Endothelial cell (in vitro differentiated cells): ENCODE measurements around the gene NIPAL4. TPM values are rescaled to one million over a fixed set of nuclear protein-coding genes. Genes with fewer than 3 reads are reported as not detected.

Experiments
- DNase-seq: peaks from one replicate; pipeline ENCODE4 v3.0.0; 2021; ENCODE audit warnings: low spot score
- H3K27ac Mint-ChIP-seq: one replicate; pipeline ENCODE4 v1.8.0; 2021; ENCODE audit warnings: mixed read lengths, inconsistent platforms; ENCODE audit not compliant: unreplicated experiment
- H3K27me3 Mint-ChIP-seq: one replicate; pipeline ENCODE4 v1.8.0; 2021; ENCODE audit warnings: mild to moderate bottlenecking, moderate library complexity, mixed read lengths, inconsistent platforms; ENCODE audit not compliant: unreplicated experiment
- H3K36me3 Mint-ChIP-seq: one replicate; pipeline ENCODE4 v1.8.0; 2021; ENCODE audit warnings: mild to moderate bottlenecking, low read depth, mixed read lengths, inconsistent platforms; ENCODE audit not compliant: unreplicated experiment
- H3K4me1 Mint-ChIP-seq: one replicate; pipeline ENCODE4 v1.8.0; 2021; ENCODE audit warnings: mild to moderate bottlenecking, mixed read lengths, inconsistent platforms; ENCODE audit not compliant: unreplicated experiment
- H3K4me3 Mint-ChIP-seq: one replicate; pipeline ENCODE4 v1.8.0; 2021; ENCODE audit warnings: mild to moderate bottlenecking, mixed read lengths, inconsistent platforms; ENCODE audit not compliant: unreplicated experiment
- H3K9me3 Mint-ChIP-seq: one replicate; pipeline ENCODE4 v1.8.0; 2021; ENCODE audit warnings: mixed read lengths, inconsistent platforms; ENCODE audit not compliant: unreplicated experiment
- total RNA-seq: library from RNA; stranded (reverse); fragmentation: NEBNext Ultra II Directional; extraction: Animal tissue kit (Norgen Biotek cat#: 25700); gene quantifications from one replicate; pipeline ENCODE4 v1.2.1, GENCODE V29; 2021; ENCODE audit not compliant: unreplicated experiment
- TF ChIP-seq, protein P1 (sequence below): fragments of 200-600 bp; sonication (generic); IDR thresholded peaks from one replicate; pipeline ENCODE4 v1.5.0; 2021; ENCODE audit warnings: antibody characterized with exemption; ENCODE audit not compliant: unreplicated experiment

Gene NIPAL4
- total RNA-seq, 1 donor from 2014 or later = not detected

- H3K27me3 Mint-ChIP-seq = peaks cover 2% of the 10 kb centered on the region
- no peak for DNase-seq
- no peak overlapping the region for H3K4me3 Mint-ChIP-seq
- no peak overlapping the region for H3K27ac Mint-ChIP-seq
- TF ChIP-seq, protein P1, sequence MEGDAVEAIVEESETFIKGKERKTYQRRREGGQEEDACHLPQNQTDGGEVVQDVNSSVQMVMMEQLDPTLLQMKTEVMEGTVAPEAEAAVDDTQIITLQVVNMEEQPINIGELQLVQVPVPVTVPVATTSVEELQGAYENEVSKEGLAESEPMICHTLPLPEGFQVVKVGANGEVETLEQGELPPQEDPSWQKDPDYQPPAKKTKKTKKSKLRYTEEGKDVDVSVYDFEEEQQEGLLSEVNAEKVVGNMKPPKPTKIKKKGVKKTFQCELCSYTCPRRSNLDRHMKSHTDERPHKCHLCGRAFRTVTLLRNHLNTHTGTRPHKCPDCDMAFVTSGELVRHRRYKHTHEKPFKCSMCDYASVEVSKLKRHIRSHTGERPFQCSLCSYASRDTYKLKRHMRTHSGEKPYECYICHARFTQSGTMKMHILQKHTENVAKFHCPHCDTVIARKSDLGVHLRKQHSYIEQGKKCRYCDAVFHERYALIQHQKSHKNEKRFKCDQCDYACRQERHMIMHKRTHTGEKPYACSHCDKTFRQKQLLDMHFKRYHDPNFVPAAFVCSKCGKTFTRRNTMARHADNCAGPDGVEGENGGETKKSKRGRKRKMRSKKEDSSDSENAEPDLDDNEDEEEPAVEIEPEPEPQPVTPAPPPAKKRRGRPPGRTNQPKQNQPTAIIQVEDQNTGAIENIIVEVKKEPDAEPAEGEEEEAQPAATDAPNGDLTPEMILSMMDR = no peak
- H3K36me3 Mint-ChIP-seq = no peaks in the 10 kb centered on the region
- H3K9me3 Mint-ChIP-seq = no peaks in the 10 kb centered on the region
- peaks cover 3% of the 10 kb centered on the region for H3K4me1 Mint-ChIP-seq
These were observed 10.8 kb upstream of the NIPAL4 start for GRCh38 chr5:157449011-157449723.

DNA sequence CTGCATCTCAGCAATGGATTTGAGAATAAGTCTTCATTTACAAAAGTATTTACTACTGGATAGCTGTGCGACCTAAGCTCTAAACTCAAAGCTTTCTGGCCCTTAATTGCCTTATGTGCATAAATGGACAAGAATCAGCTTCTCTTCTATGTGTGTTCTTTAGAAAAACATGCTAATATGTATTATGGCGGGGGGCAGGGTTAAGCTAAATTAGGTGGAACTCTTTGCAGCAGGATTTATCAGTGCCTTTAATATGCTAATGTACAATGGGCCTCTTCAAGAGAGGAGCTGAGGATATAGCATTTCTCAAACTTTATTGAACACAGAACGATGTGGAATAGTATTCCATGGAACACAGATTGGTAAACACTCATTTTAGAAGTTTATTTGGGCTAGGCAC, 10.0 kb upstream of the NIPAL4 start:
- Mint-ChIP-seq H3K27ac (no peak overlapping the region), H3K9me3 (no peaks in the 10 kb centered on the region), H3K4me1 (no peaks in the 10 kb centered on the region), H3K4me3 (no peak overlapping the region), H3K36me3 (no peaks in the 10 kb centered on the region), H3K27me3 (peaks cover 2% of the 10 kb centered on the region)
- no peak for DNase-seq
- TF ChIP-seq, protein P1 = no peak

DNA sequence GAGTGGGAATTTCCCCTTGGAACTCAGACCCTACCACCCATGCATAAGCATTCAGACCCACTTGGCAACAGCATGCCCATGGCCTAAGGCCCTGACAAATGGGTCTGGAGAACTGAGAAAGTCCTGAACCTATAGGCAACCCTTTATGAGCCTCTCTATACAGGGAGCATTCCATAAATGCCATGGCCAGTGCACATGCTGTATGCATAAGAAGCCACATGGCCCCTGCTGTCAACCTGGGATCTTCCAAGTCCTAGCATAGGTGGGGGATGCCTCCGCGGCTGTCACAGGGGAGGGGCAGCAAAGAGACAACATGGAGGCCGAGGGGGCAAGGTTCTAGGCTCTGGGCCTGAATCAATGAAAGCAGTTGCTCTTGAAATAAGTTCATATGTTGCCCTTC, 8.2 kb upstream of the NIPAL4 start:
- H3K4me3 Mint-ChIP-seq = no peak overlapping the region
- H3K27me3 Mint-ChIP-seq = peaks cover 2% of the 10 kb centered on the region
- no peaks in the 10 kb centered on the region for H3K36me3 Mint-ChIP-seq
- DNase-seq = no peak
- TF ChIP-seq, protein P1 = no peak
- no peaks in the 10 kb centered on the region for H3K4me1 Mint-ChIP-seq
- H3K9me3 Mint-ChIP-seq = no peaks in the 10 kb centered on the region
- H3K27ac Mint-ChIP-seq = no peak overlapping the region

DNA sequence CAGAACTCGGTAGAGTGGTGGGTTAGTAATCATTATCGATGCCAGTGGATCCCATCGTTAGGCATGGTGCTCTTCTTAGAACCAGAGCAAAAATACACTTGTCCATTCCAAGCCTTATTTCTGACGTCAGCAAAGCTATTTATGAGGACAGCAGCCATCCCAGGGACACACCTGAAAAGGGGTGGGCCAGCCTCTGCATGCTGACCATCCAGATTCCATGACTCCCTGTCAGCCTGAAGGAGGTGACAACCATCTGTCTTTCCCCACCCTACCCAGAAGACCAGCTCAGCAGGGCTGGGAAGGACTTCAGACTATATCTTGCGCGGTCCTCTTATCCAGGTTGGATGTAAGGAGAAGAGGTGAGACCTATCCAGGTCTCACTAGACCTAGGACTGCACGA, 5.7 kb upstream of the NIPAL4 start:
- Mint-ChIP-seq H3K4me3 (no peak overlapping the region), H3K27ac (no peak overlapping the region), H3K4me1 (no peaks in the 10 kb centered on the region), H3K9me3 (no peaks in the 10 kb centered on the region), H3K27me3 (no peaks in the 10 kb centered on the region), H3K36me3 (no peaks in the 10 kb centered on the region)
- DNase-seq = no peak
- TF ChIP-seq, protein P1 = no peak

GRCh38 chr5:157455057-157455456, 5.0 kb upstream of the NIPAL4 start:
- H3K27me3 Mint-ChIP-seq = no peaks in the 10 kb centered on the region
- no peak for DNase-seq
- no peak overlapping the region for H3K27ac Mint-ChIP-seq
- H3K9me3 Mint-ChIP-seq = no peaks in the 10 kb centered on the region
- TF ChIP-seq, protein P1 = no peak
- H3K4me3 Mint-ChIP-seq = no peak overlapping the region
- no peaks in the 10 kb centered on the region for H3K4me1 Mint-ChIP-seq
- H3K36me3 Mint-ChIP-seq = no peaks in the 10 kb centered on the region
